Panc1 (cell line): ENCODE results near the gene ABCC12. TPM values are rescaled to one million over a fixed set of nuclear protein-coding genes. Genes with fewer than 3 reads are reported as not detected.
"Not testable (repeated sequence)": the region's sequence is repeated elsewhere in the genome, so short reads cannot be mapped to it uniquely, and the experiment has no call there.

Source experiments
- ATAC-seq: fragments of 200-7000 bp; cut with Tn5 transposase; 2 replicates; pipeline ENCODE4 v1.9.1; 2020; ENCODE audit warnings: mild to moderate bottlenecking, moderate library complexity
- BruUV-seq: library from RNA; stranded (reverse); fragments of 400-500 nt; replicated peaks from 2 replicates; lab custom pipeline; 2021; lab: Mats Ljungman, UMichigan
- CTCF ChIA-PET: fragments of 300-600 bp; sonication (Branson Sonifier 250); formaldehyde crosslinking; loops from one replicate; lab custom pipeline; 2022; ENCODE audit warnings: antibody characterized with exemption; lab: Charles Lee
- POLR2A ChIA-PET: fragments of 300-600 bp; sonication (Branson Sonifier 250); formaldehyde crosslinking; loops from one replicate; lab custom pipeline; 2022; ENCODE audit warnings: antibody characterized with exemption; lab: Charles Lee
- DNase-seq: peaks from one replicate; pipeline ENCODE4 v3.0.0-alpha.2; 2010; ENCODE audit warnings: low read depth, low spot score
- H3K27ac ChIP-seq: 2 replicates; pipeline ENCODE4 v1.5.1; 2011; ENCODE audit warnings: mild to moderate bottlenecking, low read length, inconsistent platforms
- H3K27me3 ChIP-seq: fragments of 200-500 bp; sonication (Bioruptor generic); 2 replicates; pipeline ENCODE4 v1.6.0; 2014; ENCODE audit warnings: low read length, inconsistent platforms; ENCODE audit not compliant: control insufficient read depth, insufficient read depth
- H3K36me3 ChIP-seq: fragments of 200-500 bp; sonication (Bioruptor generic); 2 replicates; pipeline ENCODE4 v1.5.1; 2014; ENCODE audit warnings: inconsistent platforms, mild to moderate bottlenecking, low read length, moderate library complexity; ENCODE audit not compliant: control insufficient read depth, insufficient read depth
- H3K4me1 ChIP-seq: 2 replicates; pipeline ENCODE4 v1.5.1; 2011; ENCODE audit warnings: inconsistent platforms, mild to moderate bottlenecking, low read length, moderate library complexity; ENCODE audit not compliant: control insufficient read depth, insufficient read depth
- H3K4me3 ChIP-seq, 2 experiments: 2 replicates each; pipeline ENCODE4 v1.5.1; 2011 to 2012; ENCODE audit warnings: low read depth in 2 of 2, low read length in 2 of 2, mild to moderate bottlenecking in 2 of 2, inconsistent platforms in 1 of 2, moderate library complexity in 1 of 2
- H3K9me3 ChIP-seq: fragments of 200-500 bp; sonication (Bioruptor generic); 2 replicates; pipeline ENCODE4 v1.5.1; 2014; ENCODE audit warnings: low read depth, mild to moderate bottlenecking, inconsistent platforms, low read length, moderate library complexity; ENCODE audit not compliant: control insufficient read depth, insufficient read depth
- CTCF ChIP-seq: fragments of 450-650 bp; IDR thresholded peaks from 2 replicates; pipeline ENCODE4 v1.5.1; 2017; ENCODE audit warnings: mild to moderate bottlenecking
- POLR2AphosphoS5 ChIP-seq: IDR thresholded peaks from 2 replicates; pipeline ENCODE4 v1.6.1; 2012; ENCODE audit warnings: mild to moderate bottlenecking, low read depth, low read length, moderate library complexity
- REST ChIP-seq, 2 experiments: IDR thresholded peaks; 2 replicates each; pipeline ENCODE4 v1.6.1; 2011 to 2012; ENCODE audit warnings: low read depth in 2 of 2, control low read depth in 1 of 2, low read length in 1 of 2, mild to moderate bottlenecking in 1 of 2, moderate library complexity in 1 of 2; ENCODE audit not compliant: insufficient read depth in 1 of 2
- SIN3A ChIP-seq: IDR thresholded peaks from 2 replicates; pipeline ENCODE4 v1.6.1; 2012; ENCODE audit warnings: low read depth, mild to moderate bottlenecking, low read length, moderate library complexity, borderline replicate concordance; ENCODE audit not compliant: insufficient read depth
- TCF7L2 ChIP-seq: IDR thresholded peaks from 2 replicates; pipeline ENCODE4 v1.6.1; 2011; ENCODE audit warnings: mild to moderate bottlenecking, low read depth, low read length, inconsistent platforms
- in situ Hi-C: cut with HindIII; loops from 2 replicates; pipeline ENCODE4 v1.10.0; 2016; ENCODE audit warnings: low sequenced_read_pairs, low pct_unique_long_range_greater_than_20kb
- intact Hi-C: fragments of 100-400 bp; cut with micrococcal nuclease; formaldehyde crosslinking; loops from one replicate; pipeline ENCODE4 v1.10.0; 2022; ENCODE audit not compliant: unreplicated experiment
- total RNA-seq: library from RNA; stranded (reverse); gene quantifications from one replicate; pipeline ENCODE4 v1.2.1, GENCODE V29; 2021; ENCODE audit not compliant: unreplicated experiment

ABCC12 gene
- total RNA-seq, 1 experiment from 2014 or later, result not detected

DNA sequence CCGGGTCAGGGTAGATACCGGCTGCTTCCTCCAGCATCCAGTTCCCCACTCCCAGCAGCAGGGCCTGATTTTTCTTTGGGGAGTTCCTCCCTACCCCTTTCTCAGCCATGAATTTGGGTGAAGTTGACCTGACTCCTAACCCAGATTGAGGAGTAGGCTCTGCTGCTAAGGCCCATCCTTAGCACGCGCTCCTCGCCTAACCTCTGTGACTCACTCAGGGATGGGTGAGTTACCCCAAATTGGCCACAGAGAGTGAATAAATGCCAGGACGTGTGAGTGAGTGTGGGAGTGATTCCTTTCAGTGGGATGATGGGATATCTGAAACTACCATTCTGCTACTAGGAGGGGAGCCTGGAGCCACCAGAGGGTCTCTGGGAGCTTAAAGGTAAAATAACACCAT lies 28.9 kb upstream of the ABCC12 start:
- ATAC-seq (no peak), DNase-seq (no peak)
- Histone ChIP-seq H3K27me3 (no peaks in the 10 kb centered on the region), H3K4me1 (no peaks in the 10 kb centered on the region), H3K9me3 (no peaks in the 10 kb centered on the region), H3K36me3 (no peaks in the 10 kb centered on the region), H3K4me3 (no peak overlapping the region), H3K27ac (no peak overlapping the region)
- in situ Hi-C loops (no loop called here), intact Hi-C loops (no loop called here)
- TF ChIP-seq POLR2AphosphoS5 (no peak), CTCF (no peak), REST (IDR thresholded peaks at IDR 0.05; ENCODE audit: insufficient read depth in 1 of 2, low read depth in 2 of 2, low read length in 1 of 2) (no peak), TCF7L2 (no peak), SIN3A (no peak)
- ChIA-PET POLR2A (no interaction called here), CTCF (no interaction called here)
- BruUV-seq, result no TSS peak

GRCh38 chr16:48182979-48183537 lies 27.3 kb upstream of the ABCC12 start:
- Histone ChIP-seq H3K27ac (no peak overlapping the region), H3K9me3 (no peaks in the 10 kb centered on the region), H3K4me3 (no peak overlapping the region), H3K4me1 (no peaks in the 10 kb centered on the region), H3K36me3 (no peaks in the 10 kb centered on the region), H3K27me3 (no peaks in the 10 kb centered on the region)
- no TSS peak for BruUV-seq
- intact Hi-C loops, result no loop called here
- TF ChIP-seq SIN3A (no peak), CTCF (no peak), REST (IDR thresholded peaks at IDR 0.05; ENCODE audit: insufficient read depth in 1 of 2, low read depth in 2 of 2, low read length in 1 of 2) (no peak)
- no peak for DNase-seq
- ATAC-seq, result no peak
- in situ Hi-C loops, result no loop called here
- ChIA-PET POLR2A (interaction anchor here (0.5 kb wide), 1 partner anchor 1027 kb away, joined by 7 read pairs; no protein-coding TSS in a partner anchor), CTCF (interaction anchor here (0.6 kb wide), 1 partner anchor 285 kb away, joined by 4 read pairs; no protein-coding TSS in a partner anchor)

GRCh38 chr16:48181746-48182520 lies 26.1 kb upstream of the ABCC12 start:
- H3K9me3 ChIP-seq, CTCF ChIA-PET, H3K27ac ChIP-seq, ATAC-seq, H3K36me3 ChIP-seq, intact Hi-C loops, H3K4me1 ChIP-seq, H3K4me3 ChIP-seq, POLR2A ChIA-PET, H3K27me3 ChIP-seq, BruUV-seq, DNase-seq, in situ Hi-C loops: not testable (repeated sequence)
